Type B pancreatic cell (in vitro differentiated cells): ENCODE measurements around the gene SLC22A1. TPM values are rescaled to one million over a fixed set of nuclear protein-coding genes. Genes with fewer than 3 reads are reported as not detected.

Source experiments
- DNase-seq: peaks from one replicate; pipeline ENCODE4 v3.0.0; 2021; ENCODE audit warnings: mixed read lengths; ENCODE audit not compliant: unreplicated experiment; ENCODE audit errors: extremely low spot score
- H3K27ac Mint-ChIP-seq: 2 replicates; pipeline ENCODE4 v1.8.0; 2021; ENCODE audit warnings: mild to moderate bottlenecking, mixed read lengths
- H3K27me3 Mint-ChIP-seq: 2 replicates; pipeline ENCODE4 v1.8.0; 2021; ENCODE audit warnings: mixed read lengths
- H3K36me3 Mint-ChIP-seq: 2 replicates; pipeline ENCODE4 v1.8.0; 2021; ENCODE audit warnings: mixed read lengths
- H3K4me1 Mint-ChIP-seq: one replicate; pipeline ENCODE4 v1.8.0; 2021; ENCODE audit warnings: mixed read lengths; ENCODE audit not compliant: unreplicated experiment
- H3K4me3 Mint-ChIP-seq: 2 replicates; pipeline ENCODE4 v1.8.0; 2021; ENCODE audit warnings: mild to moderate bottlenecking, mixed read lengths
- H3K9me3 Mint-ChIP-seq: 2 replicates; pipeline ENCODE4 v1.8.0; 2021; ENCODE audit warnings: mixed read lengths
- total RNA-seq: library from RNA; stranded (reverse); gene quantifications from 2 replicates; pipeline ENCODE4 v1.2.1, GENCODE V29; 2021; ENCODE audit warnings: low replicate concordance
- TF ChIP-seq, protein P1 (sequence below): fragments of 200-600 bp; sonication (generic); conservative IDR thresholded peaks from 2 replicates; pipeline ENCODE4 v1.5.0; 2021; ENCODE audit warnings: antibody characterized with exemption, mild to moderate bottlenecking

SLC22A1 gene
- total RNA-seq, 1 donor from 2014 or later = 3.0 TPM

DNA sequence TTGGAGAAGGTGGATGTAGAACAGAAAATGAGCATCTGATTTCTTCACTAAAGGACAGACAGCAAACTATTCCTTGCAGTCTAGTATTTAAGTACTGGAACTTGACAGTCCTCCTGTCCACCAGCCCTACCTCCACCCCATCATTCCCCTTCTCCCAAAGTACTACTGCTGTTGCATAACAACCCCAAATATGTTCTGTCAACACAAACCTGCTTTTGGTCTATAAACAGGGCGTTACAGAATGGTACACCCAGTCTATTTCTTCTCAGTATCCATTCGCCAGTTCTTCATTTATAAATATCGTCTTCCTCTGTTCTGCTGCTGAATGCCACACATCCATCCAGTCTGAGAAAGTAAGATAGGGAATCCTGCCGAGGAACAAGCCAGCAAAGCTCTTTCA, 27.7 kb upstream of the SLC22A1 start:
- no peaks in the 10 kb centered on the region for H3K9me3 Mint-ChIP-seq
- no peaks in the 10 kb centered on the region for H3K4me1 Mint-ChIP-seq
- DNase-seq = no peak
- H3K36me3 Mint-ChIP-seq = peaks cover 33% of the 10 kb centered on the region
- no peak overlapping the region for H3K27ac Mint-ChIP-seq
- no peak overlapping the region for H3K4me3 Mint-ChIP-seq
- TF ChIP-seq, protein P1, sequence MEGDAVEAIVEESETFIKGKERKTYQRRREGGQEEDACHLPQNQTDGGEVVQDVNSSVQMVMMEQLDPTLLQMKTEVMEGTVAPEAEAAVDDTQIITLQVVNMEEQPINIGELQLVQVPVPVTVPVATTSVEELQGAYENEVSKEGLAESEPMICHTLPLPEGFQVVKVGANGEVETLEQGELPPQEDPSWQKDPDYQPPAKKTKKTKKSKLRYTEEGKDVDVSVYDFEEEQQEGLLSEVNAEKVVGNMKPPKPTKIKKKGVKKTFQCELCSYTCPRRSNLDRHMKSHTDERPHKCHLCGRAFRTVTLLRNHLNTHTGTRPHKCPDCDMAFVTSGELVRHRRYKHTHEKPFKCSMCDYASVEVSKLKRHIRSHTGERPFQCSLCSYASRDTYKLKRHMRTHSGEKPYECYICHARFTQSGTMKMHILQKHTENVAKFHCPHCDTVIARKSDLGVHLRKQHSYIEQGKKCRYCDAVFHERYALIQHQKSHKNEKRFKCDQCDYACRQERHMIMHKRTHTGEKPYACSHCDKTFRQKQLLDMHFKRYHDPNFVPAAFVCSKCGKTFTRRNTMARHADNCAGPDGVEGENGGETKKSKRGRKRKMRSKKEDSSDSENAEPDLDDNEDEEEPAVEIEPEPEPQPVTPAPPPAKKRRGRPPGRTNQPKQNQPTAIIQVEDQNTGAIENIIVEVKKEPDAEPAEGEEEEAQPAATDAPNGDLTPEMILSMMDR = no peak
- no peaks in the 10 kb centered on the region for H3K27me3 Mint-ChIP-seq

DNA sequence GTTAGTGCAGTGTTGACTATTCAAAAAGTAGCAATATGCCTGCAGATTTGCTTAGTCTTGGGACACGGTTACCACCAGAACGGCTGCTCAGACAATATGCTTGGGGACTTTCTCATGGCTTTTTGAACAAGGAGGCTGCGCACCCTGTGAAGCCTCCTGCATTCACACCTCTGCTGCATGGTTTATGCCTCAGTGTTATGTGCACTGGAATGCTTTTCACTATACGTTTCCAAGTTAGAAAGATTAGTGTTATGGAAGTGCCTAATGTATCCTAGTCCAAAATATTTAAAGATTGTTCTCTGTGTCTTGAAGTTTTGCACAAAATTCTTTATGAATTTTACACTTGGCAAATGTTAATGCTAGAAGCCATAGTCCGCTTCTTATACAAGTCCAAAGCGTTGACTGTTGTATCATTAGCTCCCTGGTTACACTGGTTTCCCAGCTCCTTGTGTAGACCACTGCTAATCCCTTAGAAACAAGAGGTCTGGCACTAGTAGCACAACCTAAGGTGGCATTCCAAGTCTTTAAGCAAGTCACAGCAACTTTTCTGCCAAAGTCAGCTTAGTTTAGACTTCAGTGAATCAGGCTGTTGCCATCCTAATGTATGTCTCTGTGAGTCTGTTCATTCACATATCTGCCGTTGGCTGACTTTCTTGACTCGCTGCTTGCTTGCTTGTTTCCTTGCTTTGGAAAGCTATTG, 26.3 kb upstream of the SLC22A1 start:
- Mint-ChIP-seq H3K9me3 (no peaks in the 10 kb centered on the region), H3K27me3 (no peaks in the 10 kb centered on the region), H3K36me3 (peaks cover 38% of the 10 kb centered on the region), H3K4me1 (no peaks in the 10 kb centered on the region), H3K27ac (no peak overlapping the region), H3K4me3 (no peak overlapping the region)
- DNase-seq = no peak
- TF ChIP-seq, protein P1 = no peak

DNA sequence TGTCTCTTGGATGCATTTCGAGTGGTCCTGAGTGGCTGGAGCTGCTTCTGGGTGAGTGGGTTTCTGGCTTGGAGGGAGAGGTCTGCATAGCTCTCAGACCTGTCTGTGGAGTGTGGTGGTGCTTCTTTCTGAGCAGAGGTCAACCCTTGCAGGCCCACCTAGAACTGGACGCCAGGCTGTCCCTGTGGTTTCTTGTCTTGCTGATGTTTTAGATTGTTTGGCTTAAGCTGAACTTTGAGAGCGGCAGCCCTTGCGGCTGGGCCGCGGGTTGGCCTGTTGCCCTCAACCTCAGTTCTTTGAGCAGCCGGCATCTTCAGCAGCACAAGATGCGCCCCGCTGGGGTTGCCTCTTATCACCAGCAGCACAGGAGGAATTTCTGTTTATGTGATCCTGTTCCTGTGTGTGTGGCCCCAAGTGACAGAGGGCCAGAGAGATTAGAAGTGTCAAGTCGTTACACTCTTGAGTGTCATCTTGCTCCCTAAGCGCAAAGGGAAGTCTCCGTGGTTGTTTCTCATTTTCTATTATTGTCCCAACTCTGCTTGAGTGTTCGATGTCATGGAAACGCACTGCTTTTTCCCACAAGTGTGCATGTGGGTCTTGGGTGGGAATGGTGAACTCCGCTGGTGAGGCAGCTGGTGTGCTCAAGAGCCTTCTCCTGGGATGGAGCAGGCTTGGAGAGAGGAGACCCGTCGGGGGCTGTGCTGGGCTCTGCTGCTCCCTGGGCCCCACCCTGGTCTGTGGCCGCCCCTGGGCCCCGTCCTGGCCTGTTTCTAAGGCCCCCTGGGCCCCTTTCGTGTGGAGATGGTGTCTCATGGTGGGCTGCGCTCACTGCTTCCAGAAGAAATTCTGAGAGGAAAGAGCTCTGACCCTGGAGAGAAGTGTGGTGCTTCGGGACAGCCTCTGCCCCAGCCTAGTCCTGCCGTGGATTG, 20.1 kb upstream of the SLC22A1 start:
- Mint-ChIP-seq H3K4me1 (no peaks in the 10 kb centered on the region), H3K36me3 (peaks cover 37% of the 10 kb centered on the region), H3K4me3 (no peak overlapping the region), H3K27ac (peak overlapping the region; percentile 48), H3K27me3 (no peaks in the 10 kb centered on the region), H3K9me3 (no peaks in the 10 kb centered on the region)
- no peak for DNase-seq
- TF ChIP-seq, protein P1 = no peak

DNA sequence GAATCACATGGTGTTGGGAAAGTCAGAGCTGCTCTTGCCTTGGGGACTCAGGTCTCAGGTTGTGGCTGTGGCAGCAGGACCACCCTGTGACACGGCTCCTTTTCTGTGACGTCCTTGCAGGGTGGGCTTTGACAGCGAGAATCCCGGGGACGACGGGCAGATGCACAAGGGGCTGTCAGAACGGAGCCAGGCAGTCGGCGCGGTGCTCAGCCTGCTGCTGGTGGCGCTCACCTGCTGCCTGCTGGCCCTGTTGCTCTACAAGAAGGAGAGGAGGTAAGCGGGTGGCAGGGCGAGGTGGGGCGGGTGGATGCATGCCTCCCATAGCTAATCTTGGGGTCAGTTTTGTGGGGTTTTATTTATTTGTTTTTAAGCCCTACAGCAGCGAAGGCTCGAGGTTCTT, 19.2 kb upstream of the SLC22A1 start:
- no peak overlapping the region for H3K27ac Mint-ChIP-seq
- no peak for DNase-seq
- H3K9me3 Mint-ChIP-seq = no peaks in the 10 kb centered on the region
- no peak overlapping the region for H3K4me3 Mint-ChIP-seq
- H3K4me1 Mint-ChIP-seq = no peaks in the 10 kb centered on the region
- H3K27me3 Mint-ChIP-seq = no peaks in the 10 kb centered on the region
- TF ChIP-seq, protein P1 = no peak
- peaks cover 35% of the 10 kb centered on the region for H3K36me3 Mint-ChIP-seq

DNA sequence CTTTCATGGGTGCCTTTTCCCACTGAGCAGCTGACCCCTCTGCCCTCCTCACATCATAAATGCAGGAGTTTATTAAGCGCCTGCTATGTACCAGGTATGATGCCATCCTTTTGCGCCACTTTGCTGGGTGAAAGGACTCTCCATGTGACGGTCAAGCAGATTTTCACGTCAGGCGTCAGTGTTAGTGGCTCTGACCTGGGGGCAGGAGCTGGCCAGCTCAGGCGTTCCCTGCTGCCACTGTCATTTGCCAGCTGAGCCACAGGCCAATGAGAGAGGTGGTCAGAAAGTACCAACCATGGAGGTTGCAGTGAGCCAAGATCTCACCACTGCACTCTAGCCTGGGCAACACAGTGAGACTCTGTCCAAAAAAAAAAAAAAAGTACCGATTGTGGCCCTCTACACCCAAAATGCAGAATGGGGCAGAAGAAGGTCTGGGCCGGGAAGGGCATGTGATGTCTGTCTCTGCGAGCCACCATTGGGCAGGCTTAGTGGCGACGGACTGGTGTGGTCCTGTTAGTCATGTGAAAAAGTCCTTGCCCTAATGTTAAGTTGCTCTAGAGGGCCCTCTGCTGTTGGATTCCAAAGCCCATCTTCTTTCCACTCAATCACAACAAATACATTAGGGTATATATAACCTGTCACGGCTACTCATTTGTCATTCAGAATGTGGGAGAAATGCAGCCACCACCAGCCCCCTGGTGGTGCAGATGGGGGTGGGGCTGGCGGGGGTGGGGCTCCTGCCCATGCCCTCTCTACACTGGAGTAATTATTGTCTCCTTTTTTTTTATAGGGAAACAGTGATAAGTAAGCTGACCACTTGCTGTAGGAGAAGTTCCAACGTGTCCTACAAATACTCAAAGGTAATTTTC, 18.4 kb upstream of the SLC22A1 start:
- no peaks in the 10 kb centered on the region for H3K27me3 Mint-ChIP-seq
- H3K4me3 Mint-ChIP-seq = no peak overlapping the region

More for the DNA sequence above, 18.4 kb upstream of the SLC22A1 start:
- H3K36me3 Mint-ChIP-seq = peaks cover 39% of the 10 kb centered on the region
- no peak overlapping the region for H3K27ac Mint-ChIP-seq
- no peaks in the 10 kb centered on the region for H3K9me3 Mint-ChIP-seq
- TF ChIP-seq, protein P1 = peak; percentile 58
- no peaks in the 10 kb centered on the region for H3K4me1 Mint-ChIP-seq
- DNase-seq = no peak
